NCI-H82 (cell line): Measurements from ENCODE around the gene CALM1.
A peak's percentile ranks its signal among the peaks of the same experiment; 100 is the strongest.
"Not testable (repeated sequence)": the region's sequence is repeated elsewhere in the genome, so short reads cannot be mapped to it uniquely, and the experiment has no call there.

Experiments
- DNase-seq: peaks from one replicate; lab custom pipeline; 2025; lab: John Stamatoyannopoulos, UW

Gene CALM1

GRCh38 chr14:90383731-90384542 lies 12.9 kb upstream of the CALM1 start:
- peak; percentile 63 for DNase-seq

GRCh38 chr14:90384543-90384911 lies 12.3 kb upstream of the CALM1 start:
- DNase-seq, result no peak

GRCh38 chr14:90386321-90386720 lies 10.5 kb upstream of the CALM1 start:
- DNase-seq, result no peak

- no peak for DNase-seq
These were observed 9.5 kb upstream of the CALM1 start for GRCh38 chr14:90387206-90387760.

GRCh38 chr14:90388437-90388836 lies 8.4 kb upstream of the CALM1 start:
- peak; percentile 56 for DNase-seq

GRCh38 chr14:90388982-90389381 lies 7.8 kb upstream of the CALM1 start:
- DNase-seq, result no peak

GRCh38 chr14:90393966-90394365 lies 2.9 kb upstream of the CALM1 start:
- no peak for DNase-seq

GRCh38 chr14:90394782-90395181 lies 2.0 kb upstream of the CALM1 start:
- DNase-seq, result not testable (repeated sequence)

GRCh38 chr14:90397425-90398314 lies 841 bp downstream of the CALM1 start:
- peak; percentile 65 for DNase-seq

- DNase-seq, result peak; percentile 57
These were observed 1.5 kb downstream of the CALM1 start for GRCh38 chr14:90398315-90398839.

GRCh38 chr14:90398841-90399540 lies 2.2 kb downstream of the CALM1 start:
- peak; percentile 5 for DNase-seq

GRCh38 chr14:90399541-90400444 lies 3.0 kb downstream of the CALM1 start:
- peak; percentile 96 for DNase-seq

GRCh38 chr14:90400904-90401561 lies 4.2 kb downstream of the CALM1 start:
- DNase-seq, result no peak

GRCh38 chr14:90402016-90402415 lies 5.2 kb downstream of the CALM1 start:
- no peak for DNase-seq

GRCh38 chr14:90403065-90403464 lies 6.2 kb downstream of the CALM1 start:
- DNase-seq, result no peak

- DNase-seq, result no peak
These were observed 8.3 kb downstream of the CALM1 start for GRCh38 chr14:90405101-90405500.

- peak; percentile 33 for DNase-seq
These were observed 8.9 kb downstream of the CALM1 start for GRCh38 chr14:90405755-90406154.

- peak; percentile 5 for DNase-seq
These were observed 9.6 kb downstream of the CALM1 start for GRCh38 chr14:90406384-90406798.

- no peak for DNase-seq
These were observed 10.4 kb downstream of the CALM1 start for GRCh38 chr14:90407230-90407629.

- DNase-seq, result no peak
These were observed 11.9 kb downstream of the CALM1 start for GRCh38 chr14:90408713-90409112.
